PFSK-1 (cell line): Measurements from ENCODE around the gene SEMA3D.

Source experiments
- FOXP2 ChIP-seq: optimal IDR thresholded peaks from 2 replicates; pipeline ENCODE3; 2011; ENCODE audit warnings: borderline replicate concordance, control low read depth, inconsistent platforms; ENCODE audit not compliant: insufficient read depth; ENCODE audit errors: extremely low read length, extremely low read depth
- POLR2AphosphoS5 ChIP-seq: IDR thresholded peaks from 2 replicates; pipeline ENCODE4 v1.6.1; 2012; ENCODE audit warnings: low read depth, mild to moderate bottlenecking, control low read depth, low read length, moderate library complexity
- SIN3A ChIP-seq: IDR thresholded peaks from 2 replicates; pipeline ENCODE4 v1.6.1; 2012; ENCODE audit warnings: mild to moderate bottlenecking, low read length, moderate library complexity, borderline replicate concordance; ENCODE audit not compliant: insufficient read depth
- TF ChIP-seq, protein P1 (sequence below), 2 experiments: IDR thresholded peaks; 2 replicates each; pipeline versions ENCODE4 v1.6.1 to v1.8.0; 2011 to 2012; ENCODE audit warnings: low read depth in 2 of 2, low read length in 2 of 2, control low read depth in 1 of 2, inconsistent platforms in 1 of 2, mild to moderate bottlenecking in 1 of 2, moderate library complexity in 1 of 2; ENCODE audit not compliant: insufficient read depth in 1 of 2

DNA sequence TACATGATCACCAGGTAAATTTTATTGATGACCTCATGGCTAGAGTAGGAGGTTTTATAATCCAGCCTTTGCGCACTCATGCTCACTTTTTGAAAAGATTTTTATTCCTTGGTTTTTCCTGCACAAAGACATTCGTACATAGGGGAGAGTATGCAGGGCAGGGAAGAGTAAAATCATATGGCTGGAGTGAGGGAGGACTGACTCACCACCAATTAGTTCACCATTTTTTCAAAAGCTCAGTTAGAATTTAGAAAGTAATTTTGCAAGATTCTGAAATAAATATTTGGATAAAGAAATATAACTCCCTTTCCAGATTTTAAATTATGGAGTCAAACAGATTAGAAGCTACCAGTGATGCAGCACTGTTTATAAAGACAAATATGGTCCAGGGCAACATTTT lies 111.9 kb downstream of the SEMA3D start:
- no peak for TF ChIP-seq POLR2AphosphoS5
- TF ChIP-seq FOXP2: no peak
- TF ChIP-seq SIN3A: no peak
- TF ChIP-seq, protein P1, sequence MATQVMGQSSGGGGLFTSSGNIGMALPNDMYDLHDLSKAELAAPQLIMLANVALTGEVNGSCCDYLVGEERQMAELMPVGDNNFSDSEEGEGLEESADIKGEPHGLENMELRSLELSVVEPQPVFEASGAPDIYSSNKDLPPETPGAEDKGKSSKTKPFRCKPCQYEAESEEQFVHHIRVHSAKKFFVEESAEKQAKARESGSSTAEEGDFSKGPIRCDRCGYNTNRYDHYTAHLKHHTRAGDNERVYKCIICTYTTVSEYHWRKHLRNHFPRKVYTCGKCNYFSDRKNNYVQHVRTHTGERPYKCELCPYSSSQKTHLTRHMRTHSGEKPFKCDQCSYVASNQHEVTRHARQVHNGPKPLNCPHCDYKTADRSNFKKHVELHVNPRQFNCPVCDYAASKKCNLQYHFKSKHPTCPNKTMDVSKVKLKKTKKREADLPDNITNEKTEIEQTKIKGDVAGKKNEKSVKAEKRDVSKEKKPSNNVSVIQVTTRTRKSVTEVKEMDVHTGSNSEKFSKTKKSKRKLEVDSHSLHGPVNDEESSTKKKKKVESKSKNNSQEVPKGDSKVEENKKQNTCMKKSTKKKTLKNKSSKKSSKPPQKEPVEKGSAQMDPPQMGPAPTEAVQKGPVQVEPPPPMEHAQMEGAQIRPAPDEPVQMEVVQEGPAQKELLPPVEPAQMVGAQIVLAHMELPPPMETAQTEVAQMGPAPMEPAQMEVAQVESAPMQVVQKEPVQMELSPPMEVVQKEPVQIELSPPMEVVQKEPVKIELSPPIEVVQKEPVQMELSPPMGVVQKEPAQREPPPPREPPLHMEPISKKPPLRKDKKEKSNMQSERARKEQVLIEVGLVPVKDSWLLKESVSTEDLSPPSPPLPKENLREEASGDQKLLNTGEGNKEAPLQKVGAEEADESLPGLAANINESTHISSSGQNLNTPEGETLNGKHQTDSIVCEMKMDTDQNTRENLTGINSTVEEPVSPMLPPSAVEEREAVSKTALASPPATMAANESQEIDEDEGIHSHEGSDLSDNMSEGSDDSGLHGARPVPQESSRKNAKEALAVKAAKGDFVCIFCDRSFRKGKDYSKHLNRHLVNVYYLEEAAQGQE (IDR thresholded peaks at IDR 0.05; ENCODE audit: insufficient read depth in 1 of 2, low read depth in 2 of 2, low read length in 2 of 2): no peak
